CD4-positive, alpha-beta T cell treated with Interleukin-10 for 1 hour (primary cell): ENCODE results near the gene SETSIP.
"Not testable (repeated sequence)": the region's sequence is repeated elsewhere in the genome, so short reads cannot be mapped to it uniquely, and the experiment has no call there.

Source experiments
- DNase-seq: peaks from one replicate; pipeline ENCODE4 v3.0.0-alpha.2; 2020

Gene SETSIP, protein sequence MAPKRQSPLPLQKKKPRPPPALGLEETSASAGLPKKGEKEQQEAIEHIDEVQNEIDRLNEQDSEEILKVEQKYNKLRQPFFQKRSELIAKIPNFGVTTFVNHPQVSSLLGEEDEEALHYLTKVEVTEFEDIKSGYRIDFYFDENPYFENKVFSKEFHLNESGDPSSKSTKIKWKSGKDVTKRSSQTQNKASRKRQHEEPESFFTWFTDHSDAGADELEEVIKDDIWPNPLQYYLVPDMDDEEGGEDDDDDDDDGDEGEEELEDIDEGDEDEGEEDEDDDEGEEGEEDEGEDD

GRCh38 chr1:92075311-92075710 is at the start of gene SETSIP:
Gene SETSIP, minus strand, starts transcription at chr1:92075411. Its CDS starts 0 bp downstream, at chr1:92075411.
- DNase-seq: no peak

DNA sequence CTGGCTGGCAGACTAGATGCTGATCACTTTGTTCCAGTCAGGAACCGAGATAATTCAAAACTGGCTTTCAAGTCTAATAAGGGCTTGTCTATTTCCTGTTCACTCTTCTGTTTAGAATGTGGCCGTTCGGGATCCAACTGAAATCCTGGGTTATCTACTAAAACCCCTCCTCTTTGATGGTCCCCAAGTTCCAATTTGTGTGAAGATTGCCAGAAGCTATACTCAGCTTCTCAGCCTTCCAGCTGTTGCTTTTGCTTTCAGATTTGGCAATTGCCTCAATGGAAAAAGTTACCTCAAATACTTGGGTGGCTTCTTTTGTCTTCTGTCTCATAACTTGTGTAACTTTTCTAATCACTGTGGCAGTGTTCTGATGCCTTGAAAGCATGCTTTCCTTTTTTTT is 48.7 kb upstream of the SETSIP start:
- no peak for DNase-seq

- DNase-seq: no peak
These were observed 43.6 kb upstream of the SETSIP start for GRCh38 chr1:92118826-92119225.

GRCh38 chr1:92117526-92117925 is 42.3 kb upstream of the SETSIP start:
- DNase-seq: no peak

GRCh38 chr1:92108631-92109030 is 33.4 kb upstream of the SETSIP start:
- no peak for DNase-seq

DNA sequence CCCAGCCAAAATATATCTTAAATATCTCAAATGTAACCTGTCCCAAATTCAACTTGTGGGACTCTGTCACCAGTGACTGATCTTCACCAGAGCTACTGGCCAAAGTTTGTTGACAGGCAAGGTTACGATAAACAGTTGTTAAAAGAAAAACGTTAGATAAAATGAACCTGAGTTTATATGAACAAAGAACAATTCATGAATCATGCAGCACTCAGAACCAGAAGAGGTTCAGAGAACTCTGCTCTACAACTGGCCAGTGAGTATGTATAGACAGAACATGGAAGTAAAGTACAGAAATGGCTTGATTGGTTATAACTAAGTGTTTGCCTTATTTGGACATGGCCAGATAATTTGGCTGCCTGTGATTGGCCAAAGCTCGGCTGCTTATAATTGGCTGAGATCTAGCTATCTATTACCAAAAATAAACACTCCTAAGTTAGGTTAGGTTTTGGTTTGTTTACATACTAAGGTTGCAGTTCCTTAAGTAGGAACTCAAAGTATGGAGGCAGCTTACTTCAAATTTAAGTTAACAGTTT is 30.4 kb upstream of the SETSIP start:
- DNase-seq: no peak

GRCh38 chr1:92096317-92096716 is 21.1 kb upstream of the SETSIP start:
- no peak for DNase-seq

DNA sequence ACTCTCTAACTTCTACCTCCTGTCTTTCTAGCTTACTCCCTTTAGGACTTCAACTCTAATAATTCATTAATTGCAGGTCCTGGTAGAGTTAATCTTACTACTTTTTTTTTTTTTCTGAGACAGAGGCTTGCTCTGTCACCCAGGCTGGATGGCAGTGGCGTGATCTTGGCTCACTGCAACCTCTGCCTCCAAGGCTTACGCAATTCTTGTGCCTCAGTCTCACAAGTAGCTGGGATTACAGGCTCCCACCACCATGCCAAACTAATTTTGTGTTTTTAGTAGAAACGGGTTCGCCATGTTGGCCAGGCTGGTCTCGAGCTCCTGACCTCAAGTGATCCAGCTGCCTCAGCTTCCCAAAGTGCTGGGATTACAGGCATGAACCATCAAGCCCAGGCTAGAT is 20.7 kb upstream of the SETSIP start:
- DNase-seq: no peak

- no peak for DNase-seq
These were observed 19.4 kb upstream of the SETSIP start for GRCh38 chr1:92094595-92094994.

DNA sequence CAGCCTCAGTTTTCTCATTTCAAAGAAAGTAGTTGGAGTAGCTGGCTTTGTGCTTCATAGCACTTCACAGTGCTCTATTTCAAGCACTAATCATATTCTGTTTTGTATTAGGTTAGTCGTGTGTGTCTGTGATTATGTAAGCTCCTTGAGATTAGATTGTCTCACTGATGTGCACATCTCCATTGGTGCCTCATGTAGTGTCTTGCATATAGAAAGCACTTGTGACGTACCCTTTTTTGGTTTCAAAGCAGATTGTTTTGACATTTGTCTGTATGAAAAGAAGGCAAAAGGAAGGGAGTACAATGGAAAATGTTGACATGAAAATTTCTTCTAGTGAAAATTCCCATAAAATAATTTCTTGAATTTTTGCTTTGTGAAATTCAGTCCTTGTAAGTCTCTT is 18.9 kb upstream of the SETSIP start:
- no peak for DNase-seq

DNA sequence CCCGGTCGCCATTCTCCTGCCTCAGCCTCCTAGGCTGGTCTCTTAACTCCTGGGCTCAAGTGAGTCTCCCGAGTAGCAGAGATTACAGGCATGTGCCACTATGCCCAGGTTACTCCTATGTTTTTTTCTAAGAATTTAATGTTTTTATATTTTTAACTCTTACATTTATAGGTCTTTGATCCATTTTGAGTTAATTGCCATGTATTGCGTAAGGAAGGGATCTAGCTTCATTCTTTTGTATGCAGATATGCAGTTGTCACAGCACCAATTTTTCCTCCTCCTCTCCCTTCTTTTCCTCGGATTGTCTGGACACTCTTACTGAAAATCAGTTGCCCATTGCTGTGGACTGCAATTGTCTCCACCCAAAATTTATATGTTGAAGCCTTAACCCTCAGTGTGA is 16.4 kb upstream of the SETSIP start:
- DNase-seq: no peak

GRCh38 chr1:92087542-92087941 is 12.3 kb upstream of the SETSIP start:
- DNase-seq: no peak

GRCh38 chr1:92085727-92086126 is 10.5 kb upstream of the SETSIP start:
- DNase-seq: no peak

DNA sequence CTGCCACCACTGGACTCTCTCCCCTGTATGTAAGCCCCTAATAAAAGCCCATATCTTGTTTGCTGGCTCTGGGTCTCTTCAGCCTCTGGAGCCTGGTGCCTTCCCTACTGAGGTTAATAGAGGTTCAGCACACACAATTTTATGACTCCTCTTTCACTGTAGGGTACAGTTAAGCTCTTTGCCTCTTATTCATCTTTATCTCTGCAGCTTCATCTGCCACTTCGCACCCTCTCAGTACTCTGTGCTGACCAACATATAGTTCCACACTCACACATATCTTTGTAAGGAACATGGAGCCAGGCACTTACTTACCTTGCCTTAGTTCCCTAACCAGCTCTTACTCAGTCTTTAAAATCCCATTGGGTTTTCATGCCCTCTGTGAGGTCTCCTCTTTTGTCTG is 9.4 kb upstream of the SETSIP start:
- DNase-seq: no peak

- no peak for DNase-seq
These were observed 5.8 kb upstream of the SETSIP start for GRCh38 chr1:92081031-92081430.

GRCh38 chr1:92080128-92080985 is 5.1 kb upstream of the SETSIP start, which contains the start of gene BTBD8:
Gene BTBD8, plus strand, starts transcription at chr1:92080345. Its CDS starts 227 bp downstream, at chr1:92080572.
- DNase-seq: peak; percentile 89

GRCh38 chr1:92079441-92079840 is 4.2 kb upstream of the SETSIP start:
- no peak for DNase-seq

GRCh38 chr1:92078077-92078476 is 2.9 kb upstream of the SETSIP start:
- DNase-seq: not testable (repeated sequence)

- no peak for DNase-seq
These were observed 1.2 kb upstream of the SETSIP start for GRCh38 chr1:92076363-92076762.

DNA sequence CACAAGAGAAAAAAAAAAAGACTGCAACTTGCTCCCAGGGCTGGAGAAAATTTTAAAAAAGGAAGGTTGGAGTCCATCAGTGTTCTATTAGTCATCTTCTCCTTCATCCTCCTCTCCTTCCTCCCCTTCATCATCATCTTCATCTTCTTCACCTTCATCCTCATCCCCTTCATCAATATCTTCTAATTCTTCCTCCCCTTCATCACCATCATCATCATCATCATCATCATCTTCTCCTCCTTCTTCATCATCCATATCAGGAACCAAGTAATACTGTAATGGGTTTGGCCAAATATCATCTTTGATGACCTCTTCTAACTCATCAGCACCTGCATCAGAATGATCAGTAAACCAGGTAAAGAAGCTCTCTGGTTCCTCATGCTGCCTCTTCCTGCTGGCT is 765 bp downstream of the SETSIP start:
- DNase-seq: not testable (repeated sequence)

DNA sequence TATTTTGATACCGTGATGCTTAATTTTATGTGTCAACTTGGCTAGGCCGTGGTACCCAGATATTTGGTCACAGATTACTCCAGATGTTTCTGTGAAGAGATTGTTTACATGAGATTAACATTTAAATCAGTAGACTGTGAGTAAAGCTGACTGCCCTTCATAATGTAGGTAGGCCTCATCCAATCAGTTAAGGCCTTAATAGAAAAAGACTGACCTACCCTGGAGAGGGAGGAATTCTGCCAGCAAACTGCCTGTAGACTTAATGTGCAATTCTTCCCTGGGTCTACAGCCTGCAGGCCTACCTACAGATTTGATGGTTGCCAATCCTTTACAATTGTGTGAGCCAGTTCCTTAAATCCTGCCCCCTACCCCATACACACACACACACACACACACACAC is 4.3 kb downstream of the SETSIP start:
- no peak for DNase-seq

- no peak for DNase-seq
These were observed 8.9 kb downstream of the SETSIP start for GRCh38 chr1:92066321-92066720.

GRCh38 chr1:92065042-92065441 is 10.2 kb downstream of the SETSIP start:
- no peak for DNase-seq

- DNase-seq: no peak
These were observed 23.3 kb downstream of the SETSIP start for GRCh38 chr1:92051948-92052347.
